HG03520 (cell line): ENCODE results near the gene KRTAP12-2.

ENCODE experiments used
- ATAC-seq: cut with Tn5 transposase; IDR thresholded peaks from one replicate; pipeline ENCODE4 v1.9.1; 2021; ENCODE audit warnings: mild to moderate bottlenecking, moderate library complexity; ENCODE audit not compliant: unreplicated experiment

The KRTAP12-2 gene

GRCh38 chr21:44666401-44667320 is at the start of gene KRTAP12-2:
Gene KRTAP12-2, minus strand, starts transcription at chr21:44666927. Its CDS starts 41 bp downstream, at chr21:44666886.
- ATAC-seq, result no peak

GRCh38 chr21:44714905-44715304 is 48.2 kb upstream of the KRTAP12-2 start:
- ATAC-seq, result no peak

GRCh38 chr21:44713846-44714245 is 47.1 kb upstream of the KRTAP12-2 start:
- ATAC-seq, result no peak

- no peak for ATAC-seq
Observed at GRCh38 chr21:44713130-44713529, 46.4 kb upstream of the KRTAP12-2 start.

- ATAC-seq, result no peak
Observed at GRCh38 chr21:44712203-44713028, 45.7 kb upstream of the KRTAP12-2 start.

- ATAC-seq, result no peak
Observed at GRCh38 chr21:44711327-44712202, 44.8 kb upstream of the KRTAP12-2 start, which contains the start of gene TSPEAR. Gene TSPEAR, minus strand, starts transcription at chr21:44711572. Its CDS starts 58 bp downstream, at chr21:44711514.

GRCh38 chr21:44710756-44711326 is 44.1 kb upstream of the KRTAP12-2 start:
- no peak for ATAC-seq

GRCh38 chr21:44710294-44710665 is 43.6 kb upstream of the KRTAP12-2 start:
- ATAC-seq, result no peak

- no peak for ATAC-seq
Observed at GRCh38 chr21:44709426-44710293, 42.9 kb upstream of the KRTAP12-2 start.

GRCh38 chr21:44708866-44709425 is 42.2 kb upstream of the KRTAP12-2 start:
- no peak for ATAC-seq

GRCh38 chr21:44708213-44708865 is 41.6 kb upstream of the KRTAP12-2 start:
- no peak for ATAC-seq

- ATAC-seq, result no peak
Observed at GRCh38 chr21:44706706-44707581, 40.2 kb upstream of the KRTAP12-2 start.

GRCh38 chr21:44706026-44706705 is 39.4 kb upstream of the KRTAP12-2 start:
- ATAC-seq, result no peak

GRCh38 chr21:44704636-44705001 is 37.9 kb upstream of the KRTAP12-2 start:
- ATAC-seq, result no peak

GRCh38 chr21:44703731-44704635 is 37.3 kb upstream of the KRTAP12-2 start:
- ATAC-seq, result no peak
